Mammary epithelial cell (primary cell): Measurements from ENCODE around the gene PCNP.

ENCODE experiments used
- CTCF ChIP-seq, 2 donors: IDR thresholded peaks in 1 of 2; conservative IDR thresholded peaks in 1 of 2; 2 replicates each; pipeline ENCODE4 v1.5.1; 2011 to 2012; ENCODE audit warnings: inconsistent platforms in 2 of 2, low read length in 2 of 2, mild to moderate bottlenecking in 2 of 2, control low read depth in 1 of 2, low read depth in 1 of 2; ENCODE audit not compliant: insufficient read depth in 1 of 2; ENCODE audit errors: extremely low read depth in 1 of 2
- EZH2 ChIP-seq: IDR thresholded peaks from 2 replicates; pipeline ENCODE4 v1.6.1; 2012; ENCODE audit warnings: low read length, inconsistent platforms, borderline replicate concordance

DNA sequence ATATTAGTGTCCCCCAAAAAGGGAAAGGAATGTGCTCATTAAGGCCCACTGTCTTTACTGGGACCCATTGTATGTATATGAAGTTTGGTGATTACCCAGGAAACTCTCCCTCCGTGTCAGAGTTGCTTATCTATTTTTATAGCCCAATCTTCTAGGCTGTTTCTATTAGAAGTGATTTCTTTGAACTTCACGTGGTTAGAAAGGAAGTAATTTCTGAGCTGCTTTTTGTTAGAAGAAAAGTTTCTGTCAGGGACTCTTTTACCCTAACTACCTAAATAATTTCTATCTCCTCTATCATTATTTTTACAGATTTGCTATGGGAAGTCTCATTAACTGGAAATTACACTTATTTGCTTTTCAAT is 43.3 kb upstream of the PCNP start:
- TF ChIP-seq EZH2 (no peak), CTCF (conservative IDR thresholded peaks at IDR 0.05 in 1 of 2, IDR thresholded peaks at IDR 0.05 in 1 of 2; ENCODE audit: extremely low read depth in 1 of 2, insufficient read depth in 1 of 2, low read depth in 1 of 2, low read length in 2 of 2) (no peak)
